ENCODE results near the gene AKAP3.
A peak's percentile ranks its signal among the peaks of the same experiment; 100 is the strongest.

Gene AKAP3

GRCh38 chr12:4630262-4630661, 18.6 kb downstream of the AKAP3 start:
- TF ChIP-seq CTCF (conservative IDR thresholded peaks at IDR 0.05; ENCODE audit: control insufficient read depth, insufficient read depth, low read depth, low read length): no peak
- no peak for DNase-seq (ENCODE audit: low read depth)

GRCh38 chr12:4628406-4628805, 20.4 kb downstream of the AKAP3 start:
- DNase-seq (ENCODE audit: low read depth): no peak
- H3K4me3 ChIP-seq (ENCODE audit: control insufficient read depth, low read depth, low read length): no peak overlapping the region
- TF ChIP-seq CTCF (conservative IDR thresholded peaks at IDR 0.05; ENCODE audit: control insufficient read depth, insufficient read depth, low read depth, low read length): no peak

More at GRCh38 chr12:4630262-4630661, 18.6 kb downstream of the AKAP3 start:
- no peak overlapping the region for H3K4me3 ChIP-seq (ENCODE audit: control insufficient read depth, low read depth, low read length)

GRCh38 chr12:4626543-4626942, 22.3 kb downstream of the AKAP3 start:
- H3K4me3 ChIP-seq (ENCODE audit: control insufficient read depth, low read depth, low read length): no peak overlapping the region
- peak; percentile 36 for DNase-seq (ENCODE audit: low read depth)
- no peak for TF ChIP-seq CTCF (conservative IDR thresholded peaks at IDR 0.05; ENCODE audit: control insufficient read depth, insufficient read depth, low read depth, low read length)

GRCh38 chr12:4621511-4621910, 27.3 kb downstream of the AKAP3 start:
- TF ChIP-seq CTCF (conservative IDR thresholded peaks at IDR 0.05; ENCODE audit: control insufficient read depth, insufficient read depth, low read depth, low read length): no peak
- peak; percentile 3 for DNase-seq (ENCODE audit: low read depth)
- no peak overlapping the region for H3K4me3 ChIP-seq (ENCODE audit: control insufficient read depth, low read depth, low read length)

- no peak overlapping the region for H3K4me3 ChIP-seq (ENCODE audit: control insufficient read depth, low read depth, low read length)
- DNase-seq (ENCODE audit: low read depth): no peak
- TF ChIP-seq CTCF (conservative IDR thresholded peaks at IDR 0.05; ENCODE audit: control insufficient read depth, insufficient read depth, low read depth, low read length): no peak
Observed at GRCh38 chr12:4615667-4616066, 33.2 kb downstream of the AKAP3 start.

- H3K4me3 ChIP-seq (ENCODE audit: control insufficient read depth, low read depth, low read length): no peak overlapping the region
- DNase-seq (ENCODE audit: low read depth): no peak
- TF ChIP-seq CTCF (conservative IDR thresholded peaks at IDR 0.05; ENCODE audit: control insufficient read depth, insufficient read depth, low read depth, low read length): no peak
Observed at GRCh38 chr12:4610481-4610880, 38.4 kb downstream of the AKAP3 start.

GRCh38 chr12:4609071-4609470, 39.8 kb downstream of the AKAP3 start:
- no peak for DNase-seq (ENCODE audit: low read depth)
- no peak for TF ChIP-seq CTCF (conservative IDR thresholded peaks at IDR 0.05; ENCODE audit: control insufficient read depth, insufficient read depth, low read depth, low read length)
- no peak overlapping the region for H3K4me3 ChIP-seq (ENCODE audit: control insufficient read depth, low read depth, low read length)
